Natural killer cell treated with Interleukin-12 subunit alpha and Interleukin-12 subunit beta and Interleukin-15 and Interleukin-18, amount 100 ng/mL, for 72 hours (primary cell): ENCODE measurements around the gene RABL2A. TPM values are rescaled to one million over a fixed set of nuclear protein-coding genes. Genes with fewer than 3 reads are reported as not detected.
"Not testable (repeated sequence)": the region's sequence is repeated elsewhere in the genome, so short reads cannot be mapped to it uniquely, and the experiment has no call there.

Experiments
- ATAC-seq, 2 donors: fragments of 150-1000 bp; cut with Tn5 transposase in 1 of 2; sonication (Bioruptor Pico), chemical (Tn5 transposase) in 1 of 2; 2 replicates each; pipeline ENCODE4 v1.10.0; 2021
- DNase-seq: peaks from one replicate; pipeline ENCODE4 v3.0.0; 2022; ENCODE audit warnings: low spot score
- H3K27ac Mint-ChIP-seq, 2 donors: 1 replicate in 1 of 2; 2 replicates in 1 of 2; pipeline ENCODE4 v1.8.0; 2022; ENCODE audit warnings: mixed read lengths in 2 of 2, mild to moderate bottlenecking in 1 of 2, moderate library complexity in 1 of 2
- H3K27me3 Mint-ChIP-seq, 2 donors: 1 replicate in 1 of 2; 2 replicates in 1 of 2; pipeline ENCODE4 v1.8.0; 2022; ENCODE audit warnings: mixed read lengths in 2 of 2
- H3K36me3 Mint-ChIP-seq: one replicate; pipeline ENCODE4 v1.8.0; 2022; ENCODE audit warnings: mixed read lengths
- H3K4me1 Mint-ChIP-seq, 2 donors: 1 replicate in 1 of 2; 2 replicates in 1 of 2; pipeline ENCODE4 v1.8.0; 2022; ENCODE audit warnings: low read depth in 2 of 2, mixed read lengths in 2 of 2, mild to moderate bottlenecking in 1 of 2
- H3K4me3 Mint-ChIP-seq: one replicate; pipeline ENCODE4 v1.8.0; 2022; ENCODE audit warnings: mixed read lengths
- H3K9me3 Mint-ChIP-seq: 2 replicates; pipeline ENCODE4 v1.8.0; 2022; ENCODE audit warnings: mixed read lengths
- total RNA-seq, 2 donors: library from RNA; stranded (reverse); gene quantifications; one replicate each; pipeline ENCODE4 v1.2.3, GENCODE V29; 2022

Gene RABL2A
- total RNA-seq, 2 donors from 2014 or later, result 9.5 to 11.1 TPM

- not testable (repeated sequence) for H3K36me3 Mint-ChIP-seq, DNase-seq, H3K4me3 Mint-ChIP-seq, H3K27ac Mint-ChIP-seq, ATAC-seq, H3K27me3 Mint-ChIP-seq, H3K4me1 Mint-ChIP-seq, H3K9me3 Mint-ChIP-seq
Measured at GRCh38 chr2:113638084-113638483, 11.0 kb downstream of the RABL2A start.

GRCh38 chr2:113646217-113646616, 19.2 kb downstream of the RABL2A start:
- not testable (repeated sequence) for H3K27ac Mint-ChIP-seq, H3K36me3 Mint-ChIP-seq, ATAC-seq, DNase-seq, H3K4me1 Mint-ChIP-seq, H3K9me3 Mint-ChIP-seq, H3K27me3 Mint-ChIP-seq, H3K4me3 Mint-ChIP-seq

GRCh38 chr2:113650834-113651815, 24.1 kb downstream of the RABL2A start:
- not testable (repeated sequence) for H3K4me1 Mint-ChIP-seq, H3K36me3 Mint-ChIP-seq, DNase-seq, H3K27me3 Mint-ChIP-seq, H3K4me3 Mint-ChIP-seq, ATAC-seq, H3K27ac Mint-ChIP-seq, H3K9me3 Mint-ChIP-seq

GRCh38 chr2:113652599-113652998, 25.5 kb downstream of the RABL2A start:
- H3K27me3 Mint-ChIP-seq, H3K4me3 Mint-ChIP-seq, H3K9me3 Mint-ChIP-seq: not testable (repeated sequence)

GRCh38 chr2:113656031-113656624, 29.1 kb downstream of the RABL2A start:
- not testable (repeated sequence) for DNase-seq, H3K9me3 Mint-ChIP-seq, ATAC-seq, H3K4me3 Mint-ChIP-seq, H3K4me1 Mint-ChIP-seq, H3K36me3 Mint-ChIP-seq, H3K27ac Mint-ChIP-seq
- H3K27me3 Mint-ChIP-seq, result peaks cover 6 to 11% of the 10 kb centered on the region in 2 donors

More at GRCh38 chr2:113652599-113652998, 25.5 kb downstream of the RABL2A start:
- H3K27ac Mint-ChIP-seq, ATAC-seq, H3K36me3 Mint-ChIP-seq, H3K4me1 Mint-ChIP-seq, DNase-seq: not testable (repeated sequence)

GRCh38 chr2:113657735-113658134, 30.7 kb downstream of the RABL2A start:
- not testable (repeated sequence) for H3K36me3 Mint-ChIP-seq, H3K4me1 Mint-ChIP-seq, H3K9me3 Mint-ChIP-seq, DNase-seq, H3K4me3 Mint-ChIP-seq, ATAC-seq
- Mint-ChIP-seq H3K27ac (peak overlapping the region in 1 of 2 donors; percentile 16), H3K27me3 (peaks cover 6 to 11% of the 10 kb centered on the region in 2 donors)

- not testable (repeated sequence) for H3K27ac Mint-ChIP-seq, H3K4me3 Mint-ChIP-seq, H3K4me1 Mint-ChIP-seq, H3K36me3 Mint-ChIP-seq, H3K27me3 Mint-ChIP-seq, DNase-seq, H3K9me3 Mint-ChIP-seq, ATAC-seq
Measured at GRCh38 chr2:113663285-113664060, 36.4 kb downstream of the RABL2A start.

GRCh38 chr2:113664761-113665533, 37.9 kb downstream of the RABL2A start:
- not testable (repeated sequence) for ATAC-seq, H3K4me1 Mint-ChIP-seq, DNase-seq, H3K4me3 Mint-ChIP-seq, H3K36me3 Mint-ChIP-seq, H3K27me3 Mint-ChIP-seq, H3K9me3 Mint-ChIP-seq, H3K27ac Mint-ChIP-seq

- not testable (repeated sequence) for H3K4me1 Mint-ChIP-seq, H3K4me3 Mint-ChIP-seq, H3K36me3 Mint-ChIP-seq, H3K27me3 Mint-ChIP-seq, DNase-seq, ATAC-seq, H3K9me3 Mint-ChIP-seq, H3K27ac Mint-ChIP-seq
Measured at GRCh38 chr2:113669013-113669412, 41.9 kb downstream of the RABL2A start.

- Mint-ChIP-seq H3K27ac (no peak overlapping the region), H3K4me3 (no peak overlapping the region), H3K4me1 (peaks cover 0 to 9% of the 10 kb centered on the region in 2 donors), H3K36me3 (no peaks in the 10 kb centered on the region), H3K9me3 (no peaks in the 10 kb centered on the region), H3K27me3 (no peaks in the 10 kb centered on the region)
- no peak for DNase-seq
- ATAC-seq, result no peak
Measured at GRCh38 chr2:113672326-113672932, 45.4 kb downstream of the RABL2A start.

GRCh38 chr2:113675875-113676274, 48.8 kb downstream of the RABL2A start:
- H3K27ac Mint-ChIP-seq, result no peak overlapping the region
- H3K4me3 Mint-ChIP-seq, result no peak overlapping the region
- peaks cover 0 to 18% of the 10 kb centered on the region in 2 donors for H3K4me1 Mint-ChIP-seq

GRCh38 chr2:113676623-113677266, 49.7 kb downstream of the RABL2A start:
- H3K4me3 Mint-ChIP-seq, result no peak overlapping the region
- no peak for DNase-seq
- ATAC-seq, result no peak
- H3K27ac Mint-ChIP-seq, result no peak overlapping the region
- peaks cover 0 to 18% of the 10 kb centered on the region in 2 donors for H3K4me1 Mint-ChIP-seq
- no peaks in the 10 kb centered on the region for H3K36me3 Mint-ChIP-seq
- peaks cover 0 to 3% of the 10 kb centered on the region in 2 donors for H3K27me3 Mint-ChIP-seq
- no peaks in the 10 kb centered on the region for H3K9me3 Mint-ChIP-seq

More at GRCh38 chr2:113675875-113676274, 48.8 kb downstream of the RABL2A start:
- no peaks in the 10 kb centered on the region for H3K36me3 Mint-ChIP-seq
- peaks cover 0 to 3% of the 10 kb centered on the region in 2 donors for H3K27me3 Mint-ChIP-seq
- no peak for DNase-seq
- ATAC-seq, result no peak
- no peaks in the 10 kb centered on the region for H3K9me3 Mint-ChIP-seq
